GM19240 (cell line): ENCODE data around the gene ACTN2.

Source experiments
- DNase-seq: peaks from one replicate; pipeline ENCODE4 v3.0.0; 2011; ENCODE audit warnings: low spot score; ENCODE audit not compliant: insufficient read length

Gene ACTN2

DNA sequence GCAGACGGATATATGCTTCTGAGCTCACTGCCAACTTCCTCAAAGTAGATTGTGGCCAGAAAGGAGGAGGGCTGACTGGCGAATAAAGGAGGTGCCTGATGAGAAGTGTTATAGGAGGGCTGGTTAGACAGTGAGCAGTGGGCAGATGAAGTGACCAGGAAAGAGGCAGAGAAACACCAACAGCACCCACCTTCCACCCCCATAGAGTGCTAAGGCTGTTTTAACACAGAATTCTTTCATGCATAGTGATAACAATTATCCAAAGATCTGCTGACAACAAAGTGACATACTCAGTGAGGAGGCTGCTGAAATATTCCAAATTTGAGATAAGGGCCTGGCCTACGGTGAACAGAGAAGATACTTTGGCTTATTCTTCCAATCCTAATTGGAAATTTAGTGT, 87.6 kb downstream of the ACTN2 start:
- DNase-seq, result no peak

DNA sequence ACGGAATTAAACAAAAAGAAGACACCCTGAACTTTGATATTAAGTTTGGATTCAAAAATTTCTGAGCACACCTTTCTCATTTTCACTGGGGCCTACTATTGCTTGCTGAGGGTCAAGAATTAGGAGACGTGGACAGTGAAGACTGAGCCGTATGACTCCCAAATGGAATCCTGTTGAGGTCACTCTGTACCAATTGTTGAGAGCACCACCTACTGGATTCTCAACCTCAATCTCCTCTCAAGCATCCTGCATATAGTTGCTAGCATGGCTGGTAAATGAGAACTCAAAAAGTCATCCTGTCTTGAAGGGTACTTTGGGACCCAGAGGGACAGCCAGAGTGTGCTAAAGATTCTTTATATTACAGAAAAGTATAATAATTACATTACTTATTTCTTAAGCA, 88.6 kb downstream of the ACTN2 start:
- DNase-seq, result no peak

DNA sequence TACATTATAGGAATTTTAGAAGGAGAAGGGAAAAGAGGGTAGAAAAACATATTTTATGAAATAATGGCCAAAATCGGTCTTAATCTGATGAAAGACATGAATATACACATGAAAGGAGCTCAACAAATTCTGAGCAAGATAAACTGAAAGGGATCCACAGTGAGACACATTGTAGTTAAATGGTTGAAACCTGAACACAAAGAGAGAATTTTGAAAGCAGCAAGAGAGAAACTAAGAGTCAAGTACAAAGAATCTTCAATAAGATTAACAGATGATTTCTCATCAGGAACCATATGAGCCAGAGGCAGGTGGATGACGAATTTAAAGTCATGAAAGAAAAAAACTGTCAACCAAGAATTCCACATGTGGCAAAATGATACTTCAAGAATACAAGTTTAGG, 93.0 kb downstream of the ACTN2 start:
- no peak for DNase-seq

DNA sequence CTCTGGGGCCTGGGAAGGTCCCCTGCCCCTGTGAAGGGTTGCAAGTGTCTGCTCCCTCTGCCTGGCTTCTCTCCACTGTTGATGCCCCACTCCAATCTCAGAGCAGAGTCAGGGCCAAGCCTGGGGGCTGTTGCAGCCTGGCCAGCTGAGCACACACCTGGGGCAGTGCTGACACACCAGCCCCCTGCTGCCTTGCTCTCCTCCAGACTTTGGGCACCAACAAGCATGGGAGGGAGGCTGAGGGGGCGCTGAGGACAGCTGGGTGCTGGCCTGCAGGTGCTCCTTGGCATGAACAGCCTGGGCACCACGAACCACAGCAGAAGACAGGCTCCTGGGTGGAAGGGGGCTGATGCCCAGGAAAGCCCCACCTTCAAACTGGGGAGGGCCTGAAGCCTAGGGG, 99.2 kb downstream of the ACTN2 start:
- no peak for DNase-seq

DNA sequence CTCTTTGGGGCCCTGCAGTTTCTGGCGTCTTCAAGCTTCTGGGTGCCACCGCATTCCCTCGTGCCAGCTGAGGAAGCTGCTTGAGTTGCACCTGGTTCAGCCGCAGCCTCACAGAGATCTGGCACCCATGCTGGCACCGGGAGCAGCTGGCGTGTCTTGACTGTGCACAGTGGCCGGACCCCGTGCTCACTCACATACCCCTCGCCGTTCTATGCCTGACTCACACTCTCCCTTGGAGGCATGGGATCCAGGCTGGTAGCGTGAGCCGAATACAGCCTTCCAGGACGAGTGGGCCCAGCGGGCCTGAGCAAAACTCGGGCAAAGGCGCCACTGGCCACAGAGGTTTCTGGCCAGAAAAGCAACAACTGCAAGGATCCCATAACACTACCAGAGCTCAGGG, 100.2 kb downstream of the ACTN2 start:
- DNase-seq, result no peak

DNA sequence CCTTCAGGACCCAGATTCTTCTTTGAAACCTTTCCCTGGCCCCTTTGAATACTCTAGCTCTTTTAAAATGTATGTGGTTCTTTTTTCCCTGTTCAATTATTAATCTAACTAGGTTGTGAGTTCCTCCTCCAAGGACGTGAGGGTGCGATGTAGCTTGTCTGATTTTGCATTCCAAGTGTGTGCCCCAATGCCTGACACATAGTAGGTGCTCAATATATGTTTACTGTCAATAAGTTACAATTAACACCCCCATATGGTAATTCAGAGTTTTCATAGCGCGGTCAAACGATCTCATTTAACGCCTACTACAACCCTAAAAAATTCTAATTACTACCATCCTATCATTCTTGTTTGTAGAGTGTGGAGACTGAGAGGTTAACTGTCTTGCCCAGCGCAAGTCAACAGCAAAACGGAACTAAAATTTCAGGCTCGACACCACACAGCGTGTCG, 108.3 kb downstream of the ACTN2 start:
- DNase-seq, result no peak

DNA sequence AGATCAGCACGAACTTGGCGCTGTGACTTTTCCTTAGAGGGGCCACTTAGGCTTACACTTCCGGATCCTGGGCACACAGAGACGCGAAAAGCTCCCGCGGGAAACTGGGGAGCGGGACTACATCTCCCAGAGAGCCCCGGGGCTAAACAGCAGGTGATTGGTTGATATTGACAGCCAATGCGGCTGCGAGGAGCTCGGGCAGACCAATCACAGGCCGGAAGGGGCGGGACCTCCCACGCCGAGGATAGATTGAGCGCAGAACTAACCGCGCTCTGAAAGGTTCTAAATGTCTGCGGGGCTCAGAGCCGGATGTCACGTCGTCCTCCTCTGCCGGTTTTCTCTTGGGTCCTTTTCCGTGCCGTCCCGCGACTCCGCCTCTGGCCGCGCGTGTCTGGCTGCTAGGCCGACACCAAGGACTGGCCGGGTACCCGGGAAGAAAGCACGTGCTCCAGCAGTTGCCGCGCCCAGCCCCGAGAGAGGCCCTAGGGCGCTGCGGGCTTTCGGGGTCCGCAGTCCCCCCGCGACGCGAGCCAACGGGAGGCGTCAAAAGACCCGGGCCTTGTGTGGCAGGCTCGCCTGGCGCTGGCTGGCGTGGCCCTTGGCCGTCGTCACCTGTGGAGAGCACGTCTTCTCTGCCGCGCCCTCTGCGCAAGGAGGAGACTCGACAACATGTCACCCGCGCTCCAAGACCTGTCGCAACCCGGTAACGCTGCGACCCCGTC, 108.9 kb downstream of the ACTN2 start, which contains the start of gene MTR:
MTR (plus strand) TSS at position 258 of the 722 bp plus-strand sequence; CDS start at position 670, 412 bp downstream.
- peak; percentile 95 for DNase-seq

DNA sequence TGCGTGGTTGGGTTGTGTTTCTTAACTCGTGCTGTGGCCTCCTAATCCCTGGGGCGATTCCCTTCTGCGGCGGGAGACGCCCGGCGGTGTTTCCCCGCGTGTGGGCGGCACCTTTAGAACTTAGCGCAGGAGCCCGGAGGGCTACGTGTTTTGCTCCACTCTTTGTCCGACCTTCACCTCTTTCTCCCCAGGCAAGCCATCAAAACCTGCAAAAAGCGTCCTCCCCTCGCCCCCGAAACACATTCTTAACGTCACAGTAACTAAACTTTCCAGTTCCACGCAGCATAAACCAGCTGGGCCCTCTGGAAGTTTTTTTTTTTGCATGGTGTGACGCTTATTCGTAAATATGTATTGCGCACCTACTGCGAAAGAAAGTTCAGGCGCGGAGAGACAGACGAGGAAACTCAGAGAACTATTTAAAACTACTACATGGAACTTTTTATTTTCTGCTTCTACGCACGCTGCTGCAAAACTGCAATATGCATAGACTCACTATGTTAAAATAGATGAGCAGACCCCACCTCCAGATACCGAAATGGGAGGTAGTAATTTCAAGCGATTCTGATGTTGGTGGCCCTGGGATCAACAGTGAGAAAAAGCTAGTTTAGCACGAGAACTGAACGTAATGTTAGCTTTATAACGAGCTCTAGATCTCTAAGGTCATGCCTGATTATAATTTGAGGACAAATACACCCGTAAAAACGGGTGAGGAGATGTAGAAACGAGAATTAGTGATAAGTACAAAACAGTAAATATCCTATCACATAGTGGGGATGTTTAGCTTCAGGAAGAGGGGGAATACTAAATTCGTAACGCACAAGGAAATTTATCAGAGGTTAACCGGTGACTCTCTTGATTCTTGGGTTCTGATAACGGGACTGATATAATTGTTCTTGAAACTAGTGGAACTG, 109.7 kb downstream of the ACTN2 start:
- DNase-seq, result no peak

DNA sequence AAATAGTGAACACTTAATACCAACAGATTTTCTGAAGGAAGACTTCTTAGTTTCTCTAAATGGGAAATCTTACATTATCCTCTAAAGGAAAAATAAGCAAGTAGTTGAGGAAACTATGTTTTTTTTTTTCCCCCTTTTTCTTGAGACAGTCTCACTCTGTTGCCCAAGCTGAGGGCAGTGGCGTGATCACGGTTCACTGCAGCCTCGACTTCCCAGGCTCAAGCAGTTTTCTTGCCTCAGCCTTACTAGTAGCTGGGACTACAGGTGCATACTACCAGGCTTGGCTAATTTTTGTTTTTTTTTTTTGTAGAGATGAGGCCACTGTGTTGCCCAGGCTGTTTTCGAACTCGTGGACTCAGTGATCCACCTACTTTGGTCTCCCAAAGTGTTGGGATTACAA, 112.7 kb downstream of the ACTN2 start:
- no peak for DNase-seq

DNA sequence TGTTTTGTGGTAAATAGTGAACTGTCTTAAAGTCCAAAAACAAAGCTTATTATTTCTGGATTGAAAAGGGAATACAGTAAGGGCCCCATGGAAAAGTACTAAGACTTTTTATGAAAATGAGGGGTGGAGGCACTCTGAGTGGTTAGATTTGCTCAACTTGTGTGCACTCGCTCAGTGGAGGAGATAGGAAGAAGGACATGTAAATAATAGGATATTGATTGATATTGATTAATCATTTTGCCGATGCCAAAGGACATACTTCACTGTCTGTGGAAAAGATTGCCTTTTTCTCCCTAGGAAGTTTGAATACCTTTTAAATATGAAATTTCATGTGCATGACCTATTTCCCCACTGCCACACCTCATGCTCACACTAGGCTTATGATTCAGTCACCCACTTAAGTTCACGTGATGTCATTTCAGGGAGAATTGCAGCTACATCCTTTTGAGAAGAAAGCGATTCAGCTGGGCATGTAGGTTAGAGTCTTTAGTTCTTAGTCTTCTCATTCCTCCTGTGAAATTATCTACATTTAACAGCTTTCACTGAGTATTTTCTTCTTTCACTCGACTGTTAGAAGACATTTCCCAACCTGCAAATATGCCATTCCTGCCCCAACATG, 113.8 kb downstream of the ACTN2 start:
- DNase-seq, result no peak

DNA sequence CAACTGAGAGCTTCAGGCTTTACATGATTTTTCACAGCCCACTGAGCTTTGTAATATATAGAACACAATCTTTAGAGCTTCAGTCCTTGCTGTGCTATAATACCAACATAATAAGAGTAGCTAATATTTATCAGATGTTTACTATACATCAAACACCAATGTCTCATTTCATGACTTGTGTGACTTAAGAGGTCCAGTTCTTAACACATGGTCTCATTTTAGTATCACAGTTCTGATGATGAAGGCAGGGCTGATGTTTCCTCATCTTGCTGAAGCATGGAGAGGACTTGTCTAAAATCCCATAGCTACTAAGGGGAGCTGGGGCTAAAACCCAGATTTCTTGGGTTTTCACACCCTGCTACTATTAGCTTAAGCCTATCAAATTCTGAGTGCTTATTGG, 114.3 kb downstream of the ACTN2 start:
- DNase-seq, result no peak

DNA sequence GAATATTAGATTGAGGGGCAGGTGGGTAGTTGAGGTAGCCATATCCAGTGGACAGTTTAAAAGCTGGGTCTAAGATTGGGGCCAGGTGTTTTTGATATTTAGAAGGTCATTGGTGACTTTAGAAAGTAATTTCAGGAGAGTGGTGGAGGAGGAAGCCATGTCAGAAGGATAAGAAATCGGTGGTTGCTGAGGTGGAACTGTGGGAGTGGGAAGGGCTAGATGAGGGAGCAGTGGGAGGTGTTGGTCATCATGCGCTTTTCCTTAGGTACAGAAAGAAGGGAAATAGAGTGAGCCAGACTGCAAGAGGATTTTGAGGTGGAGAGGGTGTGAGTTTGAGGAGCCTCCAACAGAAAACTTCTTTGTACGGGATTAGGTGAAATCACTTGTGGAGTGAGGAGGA, 116.0 kb downstream of the ACTN2 start:
- no peak for DNase-seq

DNA sequence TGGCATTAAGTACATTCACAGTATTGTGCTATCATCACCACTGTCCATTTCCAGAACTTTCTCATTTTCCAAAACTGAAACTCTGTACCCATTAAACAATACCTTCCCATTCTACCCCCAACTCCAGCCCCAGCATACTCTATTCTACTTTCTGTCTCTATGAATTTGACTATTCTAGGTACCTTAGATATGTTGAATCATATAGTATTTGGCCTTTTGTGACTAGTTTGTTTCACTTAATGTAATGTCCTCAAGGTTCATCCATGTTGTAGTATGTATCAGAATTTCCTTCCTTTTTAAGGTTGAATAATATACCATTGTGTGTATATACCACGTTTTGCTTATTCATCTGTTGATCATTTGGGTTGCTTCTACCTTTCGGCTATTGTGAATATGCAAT, 120.3 kb downstream of the ACTN2 start:
- no peak for DNase-seq

DNA sequence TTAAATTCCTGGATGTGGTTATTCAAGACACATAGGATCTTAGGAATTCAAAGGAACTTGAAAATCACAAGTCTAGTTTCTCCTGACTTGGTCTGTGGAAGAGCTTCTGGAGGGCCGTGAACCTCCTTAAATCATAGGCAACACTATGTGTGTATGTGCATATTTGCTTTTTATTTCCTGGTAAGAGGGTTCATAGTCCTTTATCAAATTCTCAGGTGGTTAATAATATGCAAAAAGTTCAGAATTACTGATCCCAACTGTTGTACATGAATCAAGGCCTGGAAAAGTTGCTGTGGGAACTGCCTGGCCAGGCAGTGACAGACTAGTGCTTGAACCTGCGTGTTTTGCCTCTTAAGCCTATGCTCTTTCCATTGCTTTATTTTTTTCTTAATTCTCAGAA, 121.7 kb downstream of the ACTN2 start:
- DNase-seq, result no peak

DNA sequence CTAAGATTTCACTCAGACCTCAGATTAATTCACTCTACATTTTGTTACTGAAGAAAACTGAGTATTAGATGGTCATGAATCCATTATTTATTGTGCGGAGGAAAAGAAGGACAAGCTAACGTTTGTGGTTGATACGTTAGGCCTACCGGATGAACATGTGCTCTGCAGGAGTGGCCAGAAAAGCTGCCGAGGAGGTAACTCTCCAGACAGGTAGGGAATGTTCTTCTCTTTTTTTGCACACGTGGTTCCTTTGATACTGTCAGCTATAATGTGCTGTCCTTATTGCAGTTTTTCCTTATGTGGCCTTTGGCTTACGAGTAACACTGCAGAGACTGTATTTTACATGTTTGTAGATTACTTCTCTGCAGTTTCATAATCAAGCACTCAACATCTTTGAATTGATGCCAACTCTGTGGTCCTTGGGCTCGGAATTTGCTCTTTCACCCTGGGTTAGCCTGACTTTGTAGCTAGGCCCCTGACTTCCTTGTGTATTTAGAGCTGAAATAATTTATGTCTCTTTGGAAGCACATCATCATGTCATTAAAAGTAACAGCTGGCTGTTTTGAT, 122.3 kb downstream of the ACTN2 start:
- DNase-seq, result no peak

DNA sequence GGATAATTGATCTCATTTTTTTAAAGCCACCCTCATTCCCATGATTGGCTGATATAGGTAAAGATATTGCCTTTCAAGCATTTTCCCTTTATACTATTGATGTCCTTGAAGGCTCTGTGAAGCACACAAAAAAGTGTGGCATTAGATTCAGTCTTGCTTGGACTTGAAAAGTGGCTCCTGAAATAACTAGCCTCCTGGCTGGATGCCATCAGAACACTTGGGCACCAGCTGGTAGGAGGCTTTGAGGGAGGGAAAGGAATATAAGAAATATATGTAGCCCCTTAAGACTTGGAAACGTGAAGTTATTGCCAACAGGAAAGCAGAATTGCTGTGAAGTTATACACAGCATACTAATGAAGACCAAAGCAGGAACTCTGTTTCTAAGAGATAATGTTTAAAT, 122.8 kb downstream of the ACTN2 start:
- no peak for DNase-seq

DNA sequence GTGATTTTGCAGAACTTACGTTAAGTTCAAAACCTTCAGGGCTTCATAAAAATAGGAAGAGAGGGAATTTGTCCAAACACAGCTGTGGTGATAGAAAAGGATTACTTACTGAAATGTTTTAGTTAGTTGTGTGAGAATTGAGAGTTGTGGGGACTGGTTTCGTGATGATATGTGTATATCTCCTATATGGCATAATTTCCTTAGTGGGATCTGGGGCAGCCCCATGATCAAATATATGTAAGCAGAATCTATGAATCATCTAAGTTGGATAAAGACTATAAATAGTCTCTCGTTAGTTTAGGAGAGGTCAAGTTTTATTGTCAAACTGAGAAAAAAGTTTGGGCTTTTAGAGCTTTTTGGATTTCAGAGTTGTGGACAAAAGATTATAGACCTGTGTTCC, 123.7 kb downstream of the ACTN2 start:
- DNase-seq, result no peak

DNA sequence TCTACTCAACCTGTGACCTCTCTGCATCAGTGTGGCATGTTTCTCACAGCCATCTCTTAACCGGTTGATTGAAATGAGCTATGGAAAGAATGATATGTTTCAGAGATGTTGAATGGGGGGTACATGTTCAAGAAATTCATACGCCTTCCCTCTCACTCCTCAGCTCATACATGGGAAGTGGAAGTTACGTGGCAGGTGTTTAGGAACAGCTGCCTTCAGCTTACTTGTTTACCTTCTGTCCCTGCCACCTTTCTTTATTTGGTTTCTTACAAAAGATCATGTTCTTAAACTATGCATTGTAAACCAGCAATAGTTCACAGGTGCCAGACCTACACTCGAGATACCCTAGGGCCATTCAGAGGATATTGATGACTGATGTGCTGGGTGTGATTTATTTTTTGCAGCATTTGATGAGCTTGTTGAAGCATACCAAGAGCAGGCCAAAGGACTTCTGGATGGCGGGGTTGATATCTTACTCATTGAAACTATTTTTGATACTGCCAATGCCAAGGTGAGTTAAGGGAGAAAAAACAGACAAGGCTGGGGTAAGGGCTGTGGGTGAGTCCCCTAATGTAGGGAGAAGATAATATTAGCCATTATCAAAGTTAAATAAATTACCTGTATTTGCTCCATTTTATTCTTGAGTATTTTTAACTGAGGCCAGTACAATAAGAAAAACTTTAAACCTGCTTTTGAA, 126.2 kb downstream of the ACTN2 start:
- DNase-seq, result no peak
